Fibroblast of the aortic adventitia (primary cell): ENCODE measurements around the gene RTTN. TPM values are rescaled to one million over a fixed set of nuclear protein-coding genes. Genes with fewer than 3 reads are reported as not detected.

Source experiments
- DNase-seq: peaks from one replicate; pipeline ENCODE4 v3.0.0-alpha.2; 2010; ENCODE audit warnings: low read depth
- H3K4me3 ChIP-seq: 2 replicates; pipeline ENCODE4 v1.5.1; 2011; ENCODE audit warnings: low read depth, mild to moderate bottlenecking, control low read depth, low read length, moderate library complexity
- total RNA-seq: library from RNA; depleted of rRNA; stranded (reverse); fragments of >200 nt; gene quantifications from 2 replicates; pipeline ENCODE4 v1.2.3, GENCODE V29; 2012; ENCODE audit warnings: low replicate concordance
- TF ChIP-seq, protein P1 (sequence below): IDR thresholded peaks from 2 replicates; pipeline ENCODE4 v1.5.1; 2011; ENCODE audit warnings: mild to moderate bottlenecking, low read length, control low read depth, inconsistent platforms; ENCODE audit not compliant: insufficient read depth

Gene RTTN
- total RNA-seq, 1 donor = 38.6 TPM

DNA sequence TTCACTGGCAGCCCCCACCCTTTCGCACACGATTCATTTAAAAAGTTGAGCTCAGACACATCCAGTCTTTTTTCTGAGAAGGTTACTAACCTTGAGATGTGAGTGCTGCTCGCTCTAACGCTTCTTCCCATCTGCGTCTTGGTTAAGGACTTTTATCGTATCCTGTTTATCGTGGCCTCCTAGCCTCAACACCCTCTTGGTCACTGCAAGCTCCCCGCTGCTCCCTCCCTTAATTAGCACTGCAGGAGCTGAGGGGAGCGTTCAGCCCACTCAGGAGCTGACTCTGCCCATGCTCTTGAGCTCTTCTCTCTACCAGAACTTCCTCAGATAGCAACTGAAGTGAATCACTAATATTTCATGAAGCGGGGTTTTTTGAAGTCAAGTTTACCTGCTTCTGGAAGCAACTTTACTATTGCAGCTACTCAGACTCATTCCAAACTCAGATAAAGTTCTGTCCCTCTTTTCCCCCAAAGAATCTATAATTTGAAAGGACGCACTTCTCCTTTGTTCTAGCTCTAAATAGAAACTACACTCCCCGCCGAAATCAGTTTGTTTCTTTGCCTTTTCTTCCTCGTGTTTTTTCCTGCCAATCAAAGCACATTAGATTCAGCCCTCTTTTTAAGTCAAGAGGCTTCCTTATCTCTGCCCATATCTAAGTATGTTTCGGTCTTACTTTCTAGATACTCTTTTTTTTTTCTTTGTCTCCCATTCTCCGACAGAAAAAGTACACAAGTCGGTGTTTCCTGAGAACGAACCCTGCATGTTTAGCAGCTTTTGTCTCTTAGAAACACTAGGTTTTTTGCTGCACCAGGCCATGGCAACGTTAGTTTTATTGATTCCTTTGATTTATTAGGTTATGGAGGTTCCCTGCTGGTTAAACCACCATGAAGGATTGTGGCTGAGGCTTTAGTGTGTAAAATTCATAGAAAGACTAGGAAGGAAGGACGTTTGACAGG is 248.5 kb downstream of the RTTN start:
- TF ChIP-seq, protein P1, sequence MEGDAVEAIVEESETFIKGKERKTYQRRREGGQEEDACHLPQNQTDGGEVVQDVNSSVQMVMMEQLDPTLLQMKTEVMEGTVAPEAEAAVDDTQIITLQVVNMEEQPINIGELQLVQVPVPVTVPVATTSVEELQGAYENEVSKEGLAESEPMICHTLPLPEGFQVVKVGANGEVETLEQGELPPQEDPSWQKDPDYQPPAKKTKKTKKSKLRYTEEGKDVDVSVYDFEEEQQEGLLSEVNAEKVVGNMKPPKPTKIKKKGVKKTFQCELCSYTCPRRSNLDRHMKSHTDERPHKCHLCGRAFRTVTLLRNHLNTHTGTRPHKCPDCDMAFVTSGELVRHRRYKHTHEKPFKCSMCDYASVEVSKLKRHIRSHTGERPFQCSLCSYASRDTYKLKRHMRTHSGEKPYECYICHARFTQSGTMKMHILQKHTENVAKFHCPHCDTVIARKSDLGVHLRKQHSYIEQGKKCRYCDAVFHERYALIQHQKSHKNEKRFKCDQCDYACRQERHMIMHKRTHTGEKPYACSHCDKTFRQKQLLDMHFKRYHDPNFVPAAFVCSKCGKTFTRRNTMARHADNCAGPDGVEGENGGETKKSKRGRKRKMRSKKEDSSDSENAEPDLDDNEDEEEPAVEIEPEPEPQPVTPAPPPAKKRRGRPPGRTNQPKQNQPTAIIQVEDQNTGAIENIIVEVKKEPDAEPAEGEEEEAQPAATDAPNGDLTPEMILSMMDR = no peak
- H3K4me3 ChIP-seq = no peak overlapping the region
- DNase-seq = no peak

DNA sequence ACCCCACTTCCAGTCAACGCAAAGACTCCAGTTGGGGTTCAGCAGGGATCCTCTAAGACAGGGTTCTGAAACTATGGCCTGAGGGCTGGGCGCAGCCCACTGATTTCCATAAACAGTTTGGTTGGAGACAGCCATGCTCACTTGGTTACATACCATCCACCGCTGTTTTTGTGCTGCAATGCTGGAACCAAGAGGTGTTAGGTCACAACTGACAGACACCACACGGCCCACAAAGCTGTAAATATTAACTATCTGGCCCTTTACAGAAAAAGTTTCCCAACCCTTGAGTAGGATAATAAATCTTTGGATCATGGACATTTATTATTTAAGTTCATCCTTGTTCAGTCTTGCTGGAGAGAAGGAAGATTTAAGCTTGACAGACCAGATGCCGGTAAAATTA is 249.4 kb downstream of the RTTN start:
- no peak for DNase-seq
- TF ChIP-seq, protein P1 = no peak

DNA sequence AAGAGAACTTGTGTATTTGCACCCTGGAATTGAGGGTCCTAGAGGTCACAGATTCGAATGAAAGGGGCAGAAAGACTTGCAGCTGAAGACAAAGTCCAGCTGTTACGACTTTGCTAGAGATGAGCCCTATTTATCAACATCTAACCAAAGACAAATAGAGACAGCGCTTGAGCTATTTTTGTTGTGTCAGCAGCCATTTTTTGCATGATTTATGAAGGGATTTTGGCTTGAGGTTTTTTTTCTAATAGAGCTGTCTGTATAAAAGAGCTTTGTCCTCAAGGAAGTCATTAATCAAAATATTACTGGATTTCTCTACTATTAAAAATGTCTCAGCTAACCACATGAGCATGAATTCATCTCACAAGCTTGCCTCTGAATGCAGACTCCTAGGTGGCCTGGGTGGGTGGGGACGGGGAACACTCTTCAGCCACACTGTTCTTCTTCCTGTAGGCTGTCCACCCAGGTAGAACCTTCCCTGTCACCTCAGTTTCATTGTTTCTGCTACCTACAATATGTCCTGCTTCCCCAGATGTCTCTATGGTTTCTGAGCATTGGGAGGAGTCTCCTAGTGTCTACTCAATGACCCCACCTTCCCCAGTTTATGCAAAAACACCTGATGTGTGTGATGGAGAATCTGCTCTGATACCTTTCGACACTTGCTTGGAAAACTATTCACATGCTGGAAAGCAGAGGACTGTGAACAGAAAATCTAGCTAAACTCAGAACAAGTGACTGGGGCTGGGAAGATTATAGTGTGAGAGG is 250.6 kb downstream of the RTTN start:
- DNase-seq = no peak
- H3K4me3 ChIP-seq = no peak overlapping the region
- TF ChIP-seq, protein P1 = no peak

More for the DNA sequence above, 249.4 kb downstream of the RTTN start:
- H3K4me3 ChIP-seq = no peak overlapping the region

DNA sequence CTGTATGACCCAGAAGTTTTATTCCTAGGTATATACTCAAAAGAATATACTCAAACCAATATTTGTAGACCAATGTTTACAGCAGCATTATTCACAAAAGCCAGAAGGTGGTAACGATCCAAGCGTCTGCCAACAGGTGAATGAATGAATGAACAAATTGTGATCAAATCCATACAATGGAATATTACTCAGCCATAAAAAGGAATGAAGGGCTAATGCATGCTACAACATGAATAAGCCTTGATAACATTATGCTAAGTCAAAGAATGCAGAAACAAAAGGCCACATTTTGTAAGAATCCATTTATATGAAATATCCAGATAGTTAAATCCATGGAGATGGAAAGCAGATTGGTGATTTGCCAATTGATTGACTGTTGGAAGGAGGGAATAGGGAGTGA is 252.3 kb downstream of the RTTN start:
- H3K4me3 ChIP-seq = no peak overlapping the region
- no peak for DNase-seq
- TF ChIP-seq, protein P1 = no peak

Other genes with a start within 250 kb of the RTTN start
- 26.2 and 36.7 TPM in 2 replicates for gene SOCS6, start 83.4 kb upstream of the RTTN start, total RNA-seq